Measurements from ENCODE around the gene JMJD7.

The JMJD7 gene

GRCh38 chr15:41865490-41866055 lies 37.7 kb downstream of the JMJD7 start:
- TF ChIP-seq POLR2A (IDR thresholded peaks at IDR 0.05; ENCODE audit: low read depth, low read length): no peak
- FAIRE-seq: no peak
- no peak for DNase-seq (ENCODE audit: insufficient read length, low spot score)

GRCh38 chr15:41866263-41866703 lies 38.4 kb downstream of the JMJD7 start:
- DNase-seq (ENCODE audit: insufficient read length, low spot score) (no peak), FAIRE-seq (no peak)
- no peak for TF ChIP-seq POLR2A (IDR thresholded peaks at IDR 0.05; ENCODE audit: low read depth, low read length)

GRCh38 chr15:41866872-41867579 lies 39.1 kb downstream of the JMJD7 start:
- no peak for TF ChIP-seq POLR2A (IDR thresholded peaks at IDR 0.05; ENCODE audit: low read depth, low read length)
- FAIRE-seq: no peak
- DNase-seq (ENCODE audit: insufficient read length, low spot score): no peak

DNA sequence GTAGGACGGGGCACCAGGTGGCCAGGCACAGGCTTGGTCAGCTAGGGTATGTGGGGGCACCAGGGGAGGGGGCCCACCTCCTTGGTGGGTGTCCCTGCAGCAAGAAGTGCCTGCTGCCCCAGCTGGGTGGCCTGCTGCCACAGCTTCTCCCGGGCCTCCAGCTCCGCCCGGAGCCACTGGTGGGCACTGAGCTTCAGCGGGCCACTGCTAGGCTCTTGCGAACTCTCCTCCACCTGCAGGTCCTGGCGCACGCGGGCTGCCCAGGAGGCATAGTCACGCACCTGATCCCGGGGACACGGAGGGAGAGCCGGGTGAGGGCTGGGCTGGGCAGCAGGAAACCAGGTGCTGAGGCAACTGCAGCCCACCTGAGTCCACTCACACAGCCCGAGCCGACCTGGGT lies 40.4 kb downstream of the JMJD7 start:
- DNase-seq (ENCODE audit: insufficient read length, low spot score) (no peak), FAIRE-seq (no peak)
- TF ChIP-seq POLR2A (IDR thresholded peaks at IDR 0.05; ENCODE audit: low read depth, low read length): no peak

GRCh38 chr15:41869770-41870688 lies 42.1 kb downstream of the JMJD7 start:
- no peak for TF ChIP-seq POLR2A (IDR thresholded peaks at IDR 0.05; ENCODE audit: low read depth, low read length)
- DNase-seq (ENCODE audit: insufficient read length, low spot score) (no peak), FAIRE-seq (no peak)

GRCh38 chr15:41870689-41871081 lies 42.8 kb downstream of the JMJD7 start:
- DNase-seq (ENCODE audit: insufficient read length, low spot score) (peak; percentile 97), FAIRE-seq (peak; percentile 96)
- no peak for TF ChIP-seq POLR2A (IDR thresholded peaks at IDR 0.05; ENCODE audit: low read depth, low read length)

- no peak for FAIRE-seq
- DNase-seq (ENCODE audit: insufficient read length, low spot score): no peak
- TF ChIP-seq POLR2A (IDR thresholded peaks at IDR 0.05; ENCODE audit: low read depth, low read length): no peak
Measured at GRCh38 chr15:41871175-41871905, 43.4 kb downstream of the JMJD7 start.

DNA sequence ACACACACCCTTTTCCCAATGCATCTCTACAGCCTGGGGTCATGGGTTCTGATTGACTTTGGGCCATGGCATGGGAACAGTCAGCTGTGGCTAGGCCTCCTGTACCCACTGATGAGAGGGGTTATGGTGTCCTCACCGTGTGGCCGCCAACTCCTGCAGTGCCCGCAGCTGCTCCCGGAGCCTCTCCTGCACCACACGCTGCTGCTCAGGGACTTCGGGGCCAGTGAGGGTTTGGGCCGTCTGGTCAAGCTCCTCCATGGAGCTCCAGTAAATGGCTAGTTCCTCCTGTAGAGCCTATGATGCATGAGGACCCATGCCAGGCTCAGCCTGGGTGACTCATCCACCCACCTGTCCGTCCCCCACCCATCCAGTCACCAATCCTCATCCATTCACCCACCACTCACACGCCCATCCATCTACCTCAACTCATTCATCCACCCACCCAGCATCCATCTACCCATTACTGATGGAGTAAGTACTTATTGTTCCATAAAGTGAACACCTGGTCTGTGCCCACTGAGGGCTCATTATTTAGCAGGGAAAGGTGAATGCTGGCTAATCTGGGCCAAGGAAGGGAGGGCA lies 44.4 kb downstream of the JMJD7 start:
- TF ChIP-seq POLR2A (IDR thresholded peaks at IDR 0.05; ENCODE audit: low read depth, low read length): no peak
- FAIRE-seq (no peak), DNase-seq (ENCODE audit: insufficient read length, low spot score) (no peak)

GRCh38 chr15:41873711-41874110 lies 45.8 kb downstream of the JMJD7 start:
- no peak for DNase-seq (ENCODE audit: insufficient read length, low spot score)
- FAIRE-seq: no peak

DNA sequence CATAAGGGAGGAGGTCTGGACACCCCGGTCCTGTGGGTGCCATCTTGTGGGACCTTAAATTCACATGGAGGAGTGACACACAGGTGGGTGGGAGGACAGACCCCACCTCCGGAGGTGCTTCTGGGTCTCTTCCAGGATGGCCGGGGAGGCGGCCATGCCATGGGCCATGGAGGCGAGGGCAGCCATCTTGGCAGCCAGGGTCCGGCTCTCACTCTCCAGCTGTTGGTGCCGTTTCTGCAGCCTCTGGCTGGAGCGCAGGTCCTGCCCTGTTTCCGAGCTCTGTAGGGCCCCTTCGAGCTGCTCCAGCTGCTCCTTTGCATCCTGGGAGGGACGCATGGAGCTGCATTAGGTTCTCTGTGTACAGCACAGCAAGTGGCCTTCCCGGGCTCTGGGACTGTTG lies 46.8 kb downstream of the JMJD7 start:
- no peak for FAIRE-seq
- no peak for TF ChIP-seq POLR2A (IDR thresholded peaks at IDR 0.05; ENCODE audit: low read depth, low read length)
- DNase-seq (ENCODE audit: insufficient read length, low spot score): no peak

More at GRCh38 chr15:41873711-41874110, 45.8 kb downstream of the JMJD7 start:
- TF ChIP-seq POLR2A (IDR thresholded peaks at IDR 0.05; ENCODE audit: low read depth, low read length): no peak

GRCh38 chr15:41876007-41876406 lies 48.1 kb downstream of the JMJD7 start:
- no peak for TF ChIP-seq POLR2A (IDR thresholded peaks at IDR 0.05; ENCODE audit: low read depth, low read length)
- FAIRE-seq (no peak), DNase-seq (ENCODE audit: insufficient read length, low spot score) (no peak)

DNA sequence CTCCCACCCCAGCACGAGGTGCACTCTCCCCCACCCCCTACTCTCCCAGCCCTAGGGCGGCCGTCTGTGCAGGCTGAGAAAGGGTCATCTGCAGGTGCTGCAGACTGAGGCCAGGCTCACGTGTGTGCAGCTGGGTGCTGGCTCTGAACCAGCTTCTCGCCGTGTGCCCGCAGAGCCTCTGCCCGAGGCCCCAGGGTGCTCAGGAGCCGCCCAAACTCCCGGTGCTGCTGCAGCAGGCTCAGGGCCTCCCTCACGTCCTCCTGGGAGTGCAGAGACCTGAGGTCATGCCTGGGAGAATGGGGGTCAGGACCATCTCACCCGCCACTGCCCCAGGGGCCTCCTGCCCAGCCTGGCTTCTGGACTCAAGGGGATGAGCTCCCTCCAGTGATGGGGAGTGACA lies 48.8 kb downstream of the JMJD7 start:
- FAIRE-seq: no peak
- no peak for DNase-seq (ENCODE audit: insufficient read length, low spot score)
- TF ChIP-seq POLR2A (IDR thresholded peaks at IDR 0.05; ENCODE audit: low read depth, low read length): no peak

DNA sequence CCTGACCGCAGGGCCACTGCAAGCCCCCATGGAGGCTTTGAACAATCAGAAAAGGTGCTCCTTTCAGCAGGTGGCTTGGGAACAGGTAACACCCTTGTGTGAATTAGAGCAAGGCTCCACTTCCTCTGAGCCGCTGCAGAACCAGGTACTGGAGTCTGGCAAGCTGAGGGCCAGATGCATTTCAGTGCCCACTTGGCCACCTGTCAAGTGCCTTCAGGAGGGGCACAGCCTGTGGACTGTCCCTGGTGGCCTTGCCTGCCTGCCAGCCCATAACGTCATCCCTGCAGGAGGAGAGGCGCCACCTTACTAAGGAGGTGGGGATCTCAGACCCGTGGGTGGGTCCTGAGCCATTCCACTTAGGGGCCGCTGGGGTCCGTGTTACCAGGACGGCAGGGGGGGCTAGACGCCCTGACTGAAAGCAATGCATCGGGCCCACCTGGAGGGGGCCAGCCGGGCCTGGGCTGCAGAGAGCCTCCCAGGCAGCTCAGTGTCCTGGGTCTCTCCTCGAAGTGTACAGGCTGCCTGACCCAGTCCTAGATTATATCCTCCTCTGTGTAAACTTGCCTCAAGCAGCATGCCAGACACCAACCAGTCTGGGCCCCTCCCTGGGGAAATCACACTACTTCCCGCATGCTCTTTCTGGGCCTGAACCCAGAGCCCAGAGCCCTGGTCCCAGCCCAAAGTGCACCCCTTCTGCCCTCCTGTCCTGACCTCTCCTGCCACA lies 49.9 kb downstream of the JMJD7 start:
- TF ChIP-seq POLR2A (IDR thresholded peaks at IDR 0.05; ENCODE audit: low read depth, low read length): no peak
- FAIRE-seq: no peak
- DNase-seq (ENCODE audit: insufficient read length, low spot score): no peak

Measured in H54 (cell line).